GM19328 (cell line): ENCODE measurements around the gene TOP3B.
"Not testable (repeated sequence)": the region's sequence is repeated elsewhere in the genome, so short reads cannot be mapped to it uniquely, and the experiment has no call there.

Experiments used
- ATAC-seq: cut with Tn5 transposase; IDR thresholded peaks from one replicate; pipeline ENCODE4 v1.9.1; 2021; ENCODE audit warnings: mild to moderate bottlenecking, moderate library complexity; ENCODE audit not compliant: unreplicated experiment

The TOP3B gene

GRCh38 chr22:21945453-21946261 lies 36.9 kb downstream of the TOP3B start:
- no peak for ATAC-seq

GRCh38 chr22:21944871-21945270 lies 37.7 kb downstream of the TOP3B start:
- no peak for ATAC-seq

GRCh38 chr22:21943571-21944448 lies 38.8 kb downstream of the TOP3B start:
- no peak for ATAC-seq

GRCh38 chr22:21942407-21943343 lies 39.9 kb downstream of the TOP3B start:
- ATAC-seq, result no peak

- no peak for ATAC-seq
Measured at GRCh38 chr22:21941921-21942320, 40.7 kb downstream of the TOP3B start.

GRCh38 chr22:21940521-21940920 lies 42.1 kb downstream of the TOP3B start:
- ATAC-seq, result no peak

- ATAC-seq, result not testable (repeated sequence)
Measured at GRCh38 chr22:21939935-21940334, 42.7 kb downstream of the TOP3B start.

GRCh38 chr22:21939461-21939913 lies 43.1 kb downstream of the TOP3B start:
- ATAC-seq, result no peak

GRCh38 chr22:21938906-21939305 lies 43.7 kb downstream of the TOP3B start:
- no peak for ATAC-seq

- ATAC-seq, result no peak
Measured at GRCh38 chr22:21938071-21938822, 44.3 kb downstream of the TOP3B start.

- ATAC-seq, result no peak
Measured at GRCh38 chr22:21937821-21938070, 44.8 kb downstream of the TOP3B start.

- no peak for ATAC-seq
Measured at GRCh38 chr22:21937041-21937820, 45.4 kb downstream of the TOP3B start.

GRCh38 chr22:21936151-21936775 lies 46.3 kb downstream of the TOP3B start:
- ATAC-seq, result no peak

- ATAC-seq, result no peak
Measured at GRCh38 chr22:21933910-21934309, 48.7 kb downstream of the TOP3B start.

- ATAC-seq, result no peak
Measured at GRCh38 chr22:21933413-21933812, 49.2 kb downstream of the TOP3B start.

- no peak for ATAC-seq
Measured at GRCh38 chr22:21932347-21932746, 50.2 kb downstream of the TOP3B start.

GRCh38 chr22:21931056-21931455 lies 51.5 kb downstream of the TOP3B start:
- no peak for ATAC-seq

GRCh38 chr22:21929253-21929652 lies 53.3 kb downstream of the TOP3B start:
- no peak for ATAC-seq

- ATAC-seq, result no peak
Measured at GRCh38 chr22:21928048-21928447, 54.5 kb downstream of the TOP3B start.
